Vagina (tissue), 2 donors: Measurements from ENCODE around the gene STXBP1.

Source experiments
- CTCF ChIP-seq, 3 experiments: fragments of 450-650 bp in 2 of 3; fragments of 200-600 bp in 1 of 3; sonication (generic) in 1 of 3; IDR thresholded peaks; one replicate each; pipeline ENCODE4 v1.5.1; 2017 to 2019; ENCODE audit warnings: antibody characterized with exemption in 3 of 3, mild to moderate bottlenecking in 2 of 3, moderate library complexity in 2 of 3
- POLR2A ChIP-seq, 2 donors: fragments of 450-650 bp; IDR thresholded peaks; one replicate each; pipeline ENCODE4 v1.6.1; 2017; ENCODE audit warnings: antibody characterized with exemption in 2 of 2, mild to moderate bottlenecking in 2 of 2, moderate library complexity in 2 of 2
- POLR2AphosphoS5 ChIP-seq, 2 donors: sonication (generic); formaldehyde crosslinking; IDR thresholded peaks; one replicate each; pipeline ENCODE4 v1.9.0; 2017; ENCODE audit warnings: antibody characterized with exemption in 2 of 2, mild to moderate bottlenecking in 2 of 2, low read depth in 1 of 2; ENCODE audit not compliant: insufficient read depth in 1 of 2

GRCh38 chr9:127660886-127661741 is 49.0 kb downstream of the STXBP1 start:
- TF ChIP-seq POLR2AphosphoS5 (IDR thresholded peaks at IDR 0.05; ENCODE audit: insufficient read depth in 1 of 2, low read depth in 1 of 2) (no peak), CTCF (IDR thresholded peaks at IDR 0.05) (no peak), POLR2A (IDR thresholded peaks at IDR 0.05) (no peak)
